H4 (cell line): Measurements from ENCODE around the gene LRRC3. TPM values are rescaled to one million over a fixed set of nuclear protein-coding genes. Genes with fewer than 3 reads are reported as not detected.
"Not testable (repeated sequence)": the region's sequence is repeated elsewhere in the genome, so short reads cannot be mapped to it uniquely, and the experiment has no call there.

Source experiments
- DNase-seq: peaks from one replicate; pipeline ENCODE4 v3.0.0-alpha.2; 2015; ENCODE audit warnings: low spot score
- total RNA-seq: library from RNA; depleted of rRNA; stranded (reverse); fragments of >200 nt; shearing (Covaris generic); gene quantifications from 2 replicates; pipeline ENCODE4 v1.2.3, GENCODE V29; 2014; rRNA removed

Gene LRRC3
- total RNA-seq, result 0.37 and 0.52 TPM in 2 replicates

- DNase-seq, result no peak
Observed at GRCh38 chr21:44454747-44455523, at the start of gene LRRC3. LRRC3 (plus strand) TSS chr21:44455510; CDS start chr21:44456645, 1,135 bp downstream.

- DNase-seq, result peak; percentile 54
Observed at GRCh38 chr21:44405948-44406872, 49.1 kb upstream of the LRRC3 start.

GRCh38 chr21:44406953-44407352, 48.4 kb upstream of the LRRC3 start:
- no peak for DNase-seq

- DNase-seq, result no peak
Observed at GRCh38 chr21:44407493-44407892, 47.8 kb upstream of the LRRC3 start.

- no peak for DNase-seq
Observed at GRCh38 chr21:44408226-44408625, 47.1 kb upstream of the LRRC3 start.

GRCh38 chr21:44413566-44414290, 41.6 kb upstream of the LRRC3 start:
- no peak for DNase-seq

- no peak for DNase-seq
Observed at GRCh38 chr21:44414291-44415072, 40.8 kb upstream of the LRRC3 start.

- no peak for DNase-seq
Observed at GRCh38 chr21:44415073-44416025, 40.0 kb upstream of the LRRC3 start.

- DNase-seq, result no peak
Observed at GRCh38 chr21:44416193-44416592, 39.1 kb upstream of the LRRC3 start.

GRCh38 chr21:44417621-44418107, 37.6 kb upstream of the LRRC3 start:
- not testable (repeated sequence) for DNase-seq

GRCh38 chr21:44418108-44418875, 37.0 kb upstream of the LRRC3 start:
- no peak for DNase-seq

GRCh38 chr21:44418876-44419230, 36.5 kb upstream of the LRRC3 start:
- DNase-seq, result no peak

GRCh38 chr21:44419679-44420078, 35.6 kb upstream of the LRRC3 start:
- no peak for DNase-seq

GRCh38 chr21:44420416-44421205, 34.7 kb upstream of the LRRC3 start:
- DNase-seq, result no peak

GRCh38 chr21:44421901-44422840, 33.1 kb upstream of the LRRC3 start:
- DNase-seq, result no peak

- no peak for DNase-seq
Observed at GRCh38 chr21:44423312-44423821, 31.9 kb upstream of the LRRC3 start.
